Suprapubic skin (tissue), 4 donors: Measurements from ENCODE around the gene FAM171A2.

ENCODE experiments used
- CTCF ChIP-seq, 2 donors: fragments of 200-600 bp in 1 of 2; fragments of 450-650 bp in 1 of 2; sonication (generic) in 1 of 2; IDR thresholded peaks; one replicate each; pipeline ENCODE4 v1.5.1; 2016 to 2019; ENCODE audit warnings: antibody characterized with exemption in 2 of 2, mild to moderate bottlenecking in 1 of 2, moderate library complexity in 1 of 2
- EP300 ChIP-seq: sonication (generic); formaldehyde crosslinking; IDR thresholded peaks from one replicate; pipeline ENCODE4 v1.6.1; 2017; ENCODE audit warnings: antibody characterized with exemption
- POLR2A ChIP-seq, 2 donors: fragments of 450-650 bp; IDR thresholded peaks; one replicate each; pipeline ENCODE4 v1.6.1; 2017; ENCODE audit warnings: antibody characterized with exemption in 2 of 2, mild to moderate bottlenecking in 2 of 2, moderate library complexity in 2 of 2
- POLR2AphosphoS5 ChIP-seq, 3 donors: sonication (generic); formaldehyde crosslinking; IDR thresholded peaks; one replicate each; pipeline ENCODE4 v1.6.1; 2017; ENCODE audit warnings: antibody characterized with exemption in 3 of 3

- no peak for TF ChIP-seq POLR2A (IDR thresholded peaks at IDR 0.05)
- TF ChIP-seq CTCF (IDR thresholded peaks at IDR 0.05) = no peak
- no peak for TF ChIP-seq EP300
- TF ChIP-seq POLR2AphosphoS5 (IDR thresholded peaks at IDR 0.05) = no peak
Observed at GRCh38 chr17:44361292-44362260, 2.1 kb downstream of the FAM171A2 start.
